Activated T-cell treated with anti-CD3 and anti-CD28 coated beads, Interleukin-2, amount 50 U/mL, for 4 hours (primary cell): Measurements from ENCODE around the gene PLXDC2. TPM values are rescaled to one million over a fixed set of nuclear protein-coding genes. Genes with fewer than 3 reads are reported as not detected.
"Not testable (repeated sequence)": the region's sequence is repeated elsewhere in the genome, so short reads cannot be mapped to it uniquely, and the experiment has no call there.

Experiments
- ATAC-seq, 2 donors: fragments of 200-7000 bp; cut with Tn5 transposase; one replicate each; pipeline ENCODE4 v1.10.0; 2021
- DNase-seq: peaks from one replicate; pipeline ENCODE4 v3.0.0-alpha.2; 2020
- H3K27me3 Mint-ChIP-seq: one replicate; pipeline ENCODE4 v1.8.0; 2021; ENCODE audit warnings: low read depth, mixed read lengths
- H3K36me3 Mint-ChIP-seq: one replicate; pipeline ENCODE4 v1.8.0; 2022; ENCODE audit warnings: mixed read lengths; ENCODE audit not compliant: insufficient read depth
- H3K4me1 Mint-ChIP-seq: one replicate; pipeline ENCODE4 v1.8.0; 2021; ENCODE audit warnings: low read depth, mixed read lengths
- H3K4me3 Mint-ChIP-seq: one replicate; pipeline ENCODE4 v1.8.0; 2021; ENCODE audit warnings: mild to moderate bottlenecking, moderate library complexity, mixed read lengths
- H3K9me3 Mint-ChIP-seq: one replicate; pipeline ENCODE4 v1.8.0; 2021; ENCODE audit warnings: mixed read lengths
- total RNA-seq, 3 donors: library from RNA; stranded (reverse); gene quantifications; one replicate each; pipeline ENCODE4 v1.2.1, GENCODE V29; 2021

Gene PLXDC2
- total RNA-seq, 3 donors from 2014 or later: 0.08 to 0.21 (median 0.16) TPM

- Mint-ChIP-seq H3K4me1 (no peaks in the 10 kb centered on the region), H3K4me3 (no peak overlapping the region), H3K27me3 (no peaks in the 10 kb centered on the region), H3K36me3 (no peaks in the 10 kb centered on the region), H3K9me3 (peaks cover 7% of the 10 kb centered on the region)
- ATAC-seq: no peak
- DNase-seq: no peak
Observed at GRCh38 chr10:20147684-20148083, 331.5 kb downstream of the PLXDC2 start.

GRCh38 chr10:20156511-20156910 lies 340.3 kb downstream of the PLXDC2 start:
- ATAC-seq: no peak
- Mint-ChIP-seq H3K9me3 (peaks cover 4% of the 10 kb centered on the region), H3K27me3 (no peaks in the 10 kb centered on the region), H3K4me1 (no peaks in the 10 kb centered on the region), H3K4me3 (no peak overlapping the region), H3K36me3 (no peaks in the 10 kb centered on the region)
- no peak for DNase-seq

GRCh38 chr10:20157314-20157713 lies 341.1 kb downstream of the PLXDC2 start:
- Mint-ChIP-seq H3K4me3 (no peak overlapping the region), H3K27me3 (no peaks in the 10 kb centered on the region), H3K9me3 (peaks cover 4% of the 10 kb centered on the region), H3K4me1 (no peaks in the 10 kb centered on the region), H3K36me3 (no peaks in the 10 kb centered on the region)
- no peak for DNase-seq
- no peak for ATAC-seq

GRCh38 chr10:20158086-20158485 lies 341.9 kb downstream of the PLXDC2 start:
- ATAC-seq: no peak

GRCh38 chr10:20162123-20162522 lies 345.9 kb downstream of the PLXDC2 start:
- no peaks in the 10 kb centered on the region for H3K27me3 Mint-ChIP-seq

More at GRCh38 chr10:20158086-20158485, 341.9 kb downstream of the PLXDC2 start:
- Mint-ChIP-seq H3K4me1 (no peaks in the 10 kb centered on the region), H3K4me3 (no peak overlapping the region), H3K9me3 (peaks cover 4% of the 10 kb centered on the region), H3K27me3 (no peaks in the 10 kb centered on the region), H3K36me3 (no peaks in the 10 kb centered on the region)
- no peak for DNase-seq

GRCh38 chr10:20166096-20166675 lies 350.0 kb downstream of the PLXDC2 start:
- Mint-ChIP-seq H3K4me1 (no peaks in the 10 kb centered on the region), H3K4me3 (no peak overlapping the region), H3K9me3 (peaks cover 8% of the 10 kb centered on the region), H3K36me3 (no peaks in the 10 kb centered on the region), H3K27me3 (no peaks in the 10 kb centered on the region)
- no peak for ATAC-seq
- no peak for DNase-seq

More at GRCh38 chr10:20162123-20162522, 345.9 kb downstream of the PLXDC2 start:
- H3K4me1 Mint-ChIP-seq: no peaks in the 10 kb centered on the region
- no peak overlapping the region for H3K4me3 Mint-ChIP-seq
- H3K9me3 Mint-ChIP-seq: peaks cover 8% of the 10 kb centered on the region
- ATAC-seq (no peak), DNase-seq (no peak)
- H3K36me3 Mint-ChIP-seq: no peaks in the 10 kb centered on the region

- Mint-ChIP-seq H3K36me3 (no peaks in the 10 kb centered on the region), H3K9me3 (peaks cover 4% of the 10 kb centered on the region), H3K4me3 (no peak overlapping the region), H3K4me1 (no peaks in the 10 kb centered on the region), H3K27me3 (no peaks in the 10 kb centered on the region)
- no peak for ATAC-seq
- DNase-seq: no peak
Observed at GRCh38 chr10:20170661-20171060, 354.4 kb downstream of the PLXDC2 start.

- no peaks in the 10 kb centered on the region for H3K36me3 Mint-ChIP-seq
- H3K27me3 Mint-ChIP-seq: no peaks in the 10 kb centered on the region
- H3K4me3 Mint-ChIP-seq: no peak overlapping the region
- ATAC-seq (no peak), DNase-seq (no peak)
- H3K4me1 Mint-ChIP-seq: no peaks in the 10 kb centered on the region
- H3K9me3 Mint-ChIP-seq: no peaks in the 10 kb centered on the region
Observed at GRCh38 chr10:20173046-20173445, 356.8 kb downstream of the PLXDC2 start.

- Mint-ChIP-seq H3K9me3 (no peaks in the 10 kb centered on the region), H3K4me3 (no peak overlapping the region), H3K36me3 (no peaks in the 10 kb centered on the region), H3K4me1 (no peaks in the 10 kb centered on the region), H3K27me3 (no peaks in the 10 kb centered on the region)
- DNase-seq: no peak
- ATAC-seq: no peak
Observed at GRCh38 chr10:20175719-20176118, 359.5 kb downstream of the PLXDC2 start.

GRCh38 chr10:20180766-20181165 lies 364.5 kb downstream of the PLXDC2 start:
- no peak for DNase-seq
- Mint-ChIP-seq H3K36me3 (no peaks in the 10 kb centered on the region), H3K4me1 (no peaks in the 10 kb centered on the region), H3K27me3 (no peaks in the 10 kb centered on the region), H3K4me3 (no peak overlapping the region), H3K9me3 (peaks cover 6% of the 10 kb centered on the region)
- ATAC-seq: no peak

GRCh38 chr10:20181434-20181833 lies 365.2 kb downstream of the PLXDC2 start:
- H3K27me3 Mint-ChIP-seq: no peaks in the 10 kb centered on the region
- H3K4me3 Mint-ChIP-seq: no peak overlapping the region
- ATAC-seq: no peak
- H3K4me1 Mint-ChIP-seq: no peaks in the 10 kb centered on the region
- no peak for DNase-seq
- H3K36me3 Mint-ChIP-seq: no peaks in the 10 kb centered on the region
- H3K9me3 Mint-ChIP-seq: peaks cover 6% of the 10 kb centered on the region

- H3K4me1 Mint-ChIP-seq: no peaks in the 10 kb centered on the region
- ATAC-seq (no peak), DNase-seq (no peak)
- H3K27me3 Mint-ChIP-seq: no peaks in the 10 kb centered on the region
- H3K4me3 Mint-ChIP-seq: no peak overlapping the region
- no peaks in the 10 kb centered on the region for H3K36me3 Mint-ChIP-seq
- peaks cover 6% of the 10 kb centered on the region for H3K9me3 Mint-ChIP-seq
Observed at GRCh38 chr10:20185116-20185515, 368.9 kb downstream of the PLXDC2 start.

- H3K9me3 Mint-ChIP-seq, DNase-seq, ATAC-seq, H3K4me1 Mint-ChIP-seq, H3K27me3 Mint-ChIP-seq, H3K36me3 Mint-ChIP-seq, H3K4me3 Mint-ChIP-seq: not testable (repeated sequence)
Observed at GRCh38 chr10:20191392-20191791, 375.2 kb downstream of the PLXDC2 start.

- H3K36me3 Mint-ChIP-seq: no peaks in the 10 kb centered on the region
Observed at GRCh38 chr10:20195076-20195475, 378.8 kb downstream of the PLXDC2 start.

GRCh38 chr10:20200758-20201157 lies 384.5 kb downstream of the PLXDC2 start:
- Mint-ChIP-seq H3K4me1 (no peaks in the 10 kb centered on the region), H3K27me3 (no peaks in the 10 kb centered on the region), H3K4me3 (no peak overlapping the region), H3K36me3 (no peaks in the 10 kb centered on the region), H3K9me3 (peaks cover 3% of the 10 kb centered on the region)
- DNase-seq (no peak), ATAC-seq (no peak)

More at GRCh38 chr10:20195076-20195475, 378.8 kb downstream of the PLXDC2 start:
- H3K27me3 Mint-ChIP-seq: no peaks in the 10 kb centered on the region
- H3K4me1 Mint-ChIP-seq: no peaks in the 10 kb centered on the region
- no peak overlapping the region for H3K4me3 Mint-ChIP-seq
- DNase-seq (no peak), ATAC-seq (no peak)
- no peaks in the 10 kb centered on the region for H3K9me3 Mint-ChIP-seq
